Epidermal melanocyte (primary cell): ENCODE measurements around the gene BRCA1.
"Not testable (repeated sequence)": the region's sequence is repeated elsewhere in the genome, so short reads cannot be mapped to it uniquely, and the experiment has no call there.

Source experiments
- DNase-seq: peaks from one replicate; pipeline ENCODE4 v3.0.0; 2011; ENCODE audit warnings: low spot score; ENCODE audit not compliant: insufficient read length

BRCA1 gene

GRCh38 chr17:43070257-43070656 lies 54.9 kb downstream of the BRCA1 start:
- no peak for DNase-seq

- no peak for DNase-seq
These were observed 55.7 kb downstream of the BRCA1 start for GRCh38 chr17:43069368-43069898.

GRCh38 chr17:43068570-43069367 lies 56.4 kb downstream of the BRCA1 start:
- no peak for DNase-seq

GRCh38 chr17:43062984-43063638 lies 62.1 kb downstream of the BRCA1 start:
- no peak for DNase-seq

DNA sequence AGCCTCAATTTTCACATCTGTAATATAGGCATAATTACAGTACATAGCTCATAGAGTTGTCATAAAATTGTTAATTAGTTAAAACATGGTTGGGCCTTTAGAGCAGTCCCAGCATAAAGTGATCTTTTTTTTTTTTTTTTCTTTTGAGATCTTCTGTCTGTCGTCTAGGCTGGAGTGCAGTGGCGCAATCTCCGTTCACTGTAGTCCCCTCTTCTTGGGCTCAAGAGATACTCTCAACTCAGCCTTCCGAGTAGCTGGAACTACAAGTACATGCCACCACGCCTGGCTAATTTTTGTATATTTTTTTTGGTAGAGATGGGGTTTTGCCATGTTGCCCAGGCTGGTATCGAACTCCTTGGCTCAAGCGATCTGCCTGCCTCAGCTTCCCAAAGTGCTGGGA lies 69.1 kb downstream of the BRCA1 start:
- DNase-seq = no peak

DNA sequence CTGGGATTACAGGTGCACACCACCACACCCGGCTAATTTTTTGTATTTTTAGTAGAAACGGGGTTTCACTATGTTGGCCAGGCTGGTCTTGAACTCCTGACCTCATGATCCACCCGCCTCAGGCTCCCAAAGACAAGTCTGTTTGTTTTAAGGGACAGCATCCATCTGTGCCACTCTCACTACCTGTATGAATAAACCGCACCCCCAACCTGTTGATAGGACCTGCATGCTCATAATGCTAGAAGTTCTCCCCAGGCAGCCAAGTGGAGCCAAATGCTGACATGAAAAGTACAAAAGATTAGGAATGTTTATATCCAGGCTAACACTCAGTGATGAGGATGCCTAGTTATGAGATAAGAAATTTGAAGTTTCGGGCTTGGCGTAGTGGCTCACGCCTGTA lies 72.2 kb downstream of the BRCA1 start:
- not testable (repeated sequence) for DNase-seq

GRCh38 chr17:43051969-43052368 lies 73.2 kb downstream of the BRCA1 start:
- no peak for DNase-seq

- DNase-seq = no peak
These were observed 81.1 kb downstream of the BRCA1 start for GRCh38 chr17:43044024-43044423.

GRCh38 chr17:43043307-43043706 lies 81.9 kb downstream of the BRCA1 start:
- no peak for DNase-seq

GRCh38 chr17:43042025-43042628 lies 83.0 kb downstream of the BRCA1 start:
- no peak for DNase-seq

DNA sequence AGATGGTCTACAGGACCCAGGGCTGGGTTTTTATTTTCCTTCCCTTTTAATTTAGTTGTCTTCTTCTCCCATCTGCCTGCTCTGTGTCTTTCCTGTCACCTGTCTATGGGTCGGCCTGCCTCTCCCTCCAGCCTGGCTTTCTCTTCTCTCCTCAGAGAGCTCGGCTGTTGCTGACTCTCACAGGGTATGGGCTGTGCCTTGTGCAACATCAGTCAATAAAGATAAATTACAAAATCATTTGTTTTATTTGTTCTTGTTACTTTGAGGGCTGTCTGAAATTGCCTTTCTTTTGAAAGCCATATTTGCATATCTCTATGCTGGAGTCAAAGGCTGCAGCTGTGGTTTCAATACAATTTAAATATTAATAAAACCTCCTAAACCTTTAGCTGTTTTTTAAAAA lies 84.5 kb downstream of the BRCA1 start:
- DNase-seq = no peak

GRCh38 chr17:43039646-43040045 lies 85.5 kb downstream of the BRCA1 start:
- no peak for DNase-seq

DNA sequence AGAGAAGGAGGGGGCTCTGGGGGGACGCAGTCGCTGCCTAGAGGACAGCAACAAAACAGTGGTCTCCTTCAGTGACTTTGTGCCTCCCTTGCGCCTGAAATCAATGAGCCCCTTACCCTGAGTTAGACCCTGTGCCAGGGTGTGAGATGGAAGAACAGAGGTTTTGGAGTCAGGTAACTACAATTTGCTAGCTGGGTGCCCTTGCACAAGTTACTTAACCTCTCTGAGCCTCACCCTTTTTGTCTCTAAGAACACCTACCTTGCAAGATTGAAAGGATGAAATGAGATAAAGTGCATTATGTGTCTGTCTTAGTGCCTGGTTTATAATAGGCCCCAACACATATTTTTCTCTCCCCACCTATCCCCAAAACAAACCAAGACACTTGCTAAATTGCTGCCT lies 90.3 kb downstream of the BRCA1 start:
- no peak for DNase-seq

GRCh38 chr17:43033948-43034881 lies 90.9 kb downstream of the BRCA1 start:
- DNase-seq = no peak

- DNase-seq = no peak
These were observed 93.5 kb downstream of the BRCA1 start for GRCh38 chr17:43031666-43032065.

GRCh38 chr17:43030137-43030767 lies 94.9 kb downstream of the BRCA1 start:
- no peak for DNase-seq

- no peak for DNase-seq
These were observed 96.8 kb downstream of the BRCA1 start for GRCh38 chr17:43028221-43028861.

- DNase-seq = no peak
These were observed 97.8 kb downstream of the BRCA1 start for GRCh38 chr17:43027091-43028032.

DNA sequence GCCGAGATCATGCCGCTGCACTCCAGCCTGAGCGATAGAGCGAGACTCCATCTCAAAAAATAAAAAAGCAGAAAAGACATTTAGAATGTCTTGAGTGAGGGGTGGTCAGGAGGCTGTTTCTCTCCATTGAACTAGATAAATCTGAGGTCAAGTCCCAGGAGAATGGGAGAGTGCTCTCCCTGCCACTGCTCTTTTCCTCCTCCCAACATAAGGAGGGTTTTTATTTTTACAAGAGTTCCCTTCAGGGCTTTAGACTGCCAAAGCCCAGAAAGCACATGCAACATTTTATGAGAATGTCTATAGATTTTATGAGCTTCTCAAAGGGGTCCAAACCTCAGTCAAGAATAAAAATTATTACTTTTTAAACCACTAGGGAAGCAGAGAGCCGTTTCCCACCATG lies 98.6 kb downstream of the BRCA1 start:
- DNase-seq = no peak
